GM08714 (cell line): ENCODE results near the gene BLID.

Experiments used
- H3K4me3 ChIP-seq: fragments of 200-500 bp; sonication (Bioruptor generic); 2 replicates; pipeline ENCODE4 v1.5.1; 2014; ENCODE audit warnings: mild to moderate bottlenecking, low read length, inconsistent platforms
- ZNF274 ChIP-seq: IDR thresholded peaks from 2 replicates; pipeline ENCODE4 v1.6.1; 2012; ENCODE audit warnings: mild to moderate bottlenecking, low read depth, low read length

BLID gene

GRCh38 chr11:122104341-122104740 is 11.7 kb downstream of the BLID start:
- TF ChIP-seq ZNF274, result no peak
- H3K4me3 ChIP-seq, result no peak overlapping the region

GRCh38 chr11:122103726-122104125 is 12.3 kb downstream of the BLID start:
- no peak for TF ChIP-seq ZNF274
- H3K4me3 ChIP-seq, result no peak overlapping the region

DNA sequence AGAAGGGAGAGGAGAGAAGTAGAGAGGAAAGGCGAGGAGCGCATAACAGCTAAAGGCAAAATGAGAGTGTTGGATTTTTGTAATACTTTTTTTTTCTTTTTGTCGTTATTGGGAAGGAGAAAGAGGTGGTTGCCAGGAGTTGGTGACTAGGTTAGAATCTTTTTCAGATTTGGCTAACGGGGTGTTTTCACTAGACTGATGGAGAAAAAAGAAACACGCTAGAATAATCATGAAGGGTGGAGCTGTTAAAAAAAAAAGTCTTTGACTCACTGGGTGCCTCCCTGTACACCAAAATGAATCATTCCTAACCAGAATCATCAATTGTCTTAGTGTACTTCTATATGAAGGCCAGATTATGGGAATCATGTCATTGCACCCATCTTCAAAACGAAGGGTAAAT is 12.7 kb downstream of the BLID start:
- no peak for TF ChIP-seq ZNF274
- no peak overlapping the region for H3K4me3 ChIP-seq

DNA sequence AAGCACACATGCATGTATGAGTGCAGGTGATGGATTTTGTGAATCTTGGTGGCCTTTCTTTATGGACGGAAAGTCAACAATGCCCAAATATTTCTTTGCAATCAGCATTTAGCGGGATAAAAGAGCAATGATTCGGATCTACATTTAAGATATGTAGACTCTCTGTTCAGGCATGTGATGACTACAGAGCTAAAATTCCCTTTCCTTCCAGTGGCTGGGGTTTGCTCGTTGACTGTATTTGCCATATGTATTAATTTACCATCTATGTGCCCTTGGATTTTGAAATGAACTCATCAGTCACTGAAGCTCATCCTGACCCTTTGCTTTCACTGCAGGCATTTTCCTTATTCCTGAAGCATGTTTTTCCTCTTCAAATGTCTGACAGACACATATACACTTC is 13.6 kb downstream of the BLID start:
- no peak for TF ChIP-seq ZNF274
- H3K4me3 ChIP-seq, result no peak overlapping the region

- no peak overlapping the region for H3K4me3 ChIP-seq
- no peak for TF ChIP-seq ZNF274
These were observed 14.3 kb downstream of the BLID start for GRCh38 chr11:122101625-122102291.

- no peak overlapping the region; the same call in 1 of the 2 replicates for H3K4me3 ChIP-seq
- no peak for TF ChIP-seq ZNF274
These were observed 15.3 kb downstream of the BLID start for GRCh38 chr11:122100756-122101080.

GRCh38 chr11:122100037-122100755 is 15.8 kb downstream of the BLID start:
- H3K4me3 ChIP-seq, result no peak overlapping the region; the same call in 1 of the 2 replicates
- no peak for TF ChIP-seq ZNF274

DNA sequence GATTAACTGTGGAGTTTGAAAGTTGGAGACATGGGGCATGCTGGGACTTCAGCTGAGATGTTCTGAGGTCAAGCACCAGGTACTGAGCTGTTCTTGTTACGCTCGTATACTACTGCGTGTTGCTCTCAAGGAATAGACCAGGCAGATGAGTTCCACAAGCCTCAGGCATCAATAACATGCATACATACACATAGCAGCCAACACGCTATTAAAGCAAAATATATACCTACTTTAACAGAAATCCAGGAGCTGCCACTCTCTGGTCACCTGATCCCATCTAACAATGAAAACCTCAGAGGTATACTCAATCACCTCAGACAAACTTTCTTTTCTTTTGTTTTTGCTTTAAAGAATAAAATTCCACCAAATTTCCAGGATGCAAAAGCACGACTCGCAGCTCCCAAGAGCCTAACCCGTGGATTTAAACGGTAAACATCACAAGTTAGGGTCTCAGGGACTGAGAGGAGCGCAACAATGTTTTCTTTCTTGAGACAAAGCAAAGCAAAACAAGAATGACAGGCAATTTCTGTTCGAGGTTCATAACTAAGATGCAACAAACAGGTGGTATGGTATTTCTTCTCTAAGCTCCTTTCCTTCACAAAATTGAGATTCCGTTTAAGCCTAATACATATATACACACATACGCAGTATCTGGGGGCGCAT is 16.5 kb downstream of the BLID start:
- TF ChIP-seq ZNF274, result no peak
- no peak overlapping the region for H3K4me3 ChIP-seq

- no peak for TF ChIP-seq ZNF274
- H3K4me3 ChIP-seq, result no peak overlapping the region
These were observed 17.6 kb downstream of the BLID start for GRCh38 chr11:122098261-122098980.

- H3K4me3 ChIP-seq, result no peak overlapping the region
- TF ChIP-seq ZNF274, result no peak
These were observed 18.5 kb downstream of the BLID start for GRCh38 chr11:122097419-122098001.

DNA sequence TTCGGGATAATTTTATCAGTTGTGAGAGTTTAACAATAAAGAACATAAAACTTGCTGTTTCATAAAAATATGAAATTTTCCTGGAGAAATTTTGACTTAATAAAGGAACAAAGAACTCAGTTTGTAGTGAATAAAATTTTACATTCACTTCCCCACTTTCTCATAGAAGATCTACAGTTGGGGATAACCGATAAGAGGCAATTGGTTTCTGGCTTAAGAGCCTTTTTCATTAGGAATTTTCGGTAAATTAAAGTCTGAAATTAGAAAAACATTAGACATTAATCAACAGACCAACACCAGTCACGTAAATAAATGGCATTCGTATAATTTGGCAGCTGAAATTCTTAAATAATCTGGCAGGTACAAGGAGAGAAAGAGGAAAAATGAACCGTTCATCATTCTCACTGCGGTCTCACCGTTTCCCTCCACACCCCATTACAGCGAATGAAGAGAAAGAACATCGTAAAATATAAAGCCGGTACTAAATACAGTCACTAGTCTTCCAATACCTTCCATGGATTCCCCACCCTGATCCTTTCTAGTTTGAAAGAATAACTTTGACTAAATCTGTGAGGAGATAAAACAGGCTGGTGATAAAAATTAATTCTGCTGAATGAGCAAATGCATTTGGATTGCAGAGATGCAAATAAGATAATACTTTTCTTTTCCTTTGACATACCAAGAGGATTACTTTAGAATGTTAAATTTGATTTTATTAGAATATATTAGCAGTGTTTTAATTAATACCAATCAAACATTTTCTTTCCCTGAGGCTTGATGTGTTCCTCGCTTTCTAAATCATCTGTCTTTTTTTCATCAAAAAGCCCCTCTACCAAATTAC is 19.5 kb downstream of the BLID start:
- TF ChIP-seq ZNF274, result no peak
- H3K4me3 ChIP-seq, result no peak overlapping the region

DNA sequence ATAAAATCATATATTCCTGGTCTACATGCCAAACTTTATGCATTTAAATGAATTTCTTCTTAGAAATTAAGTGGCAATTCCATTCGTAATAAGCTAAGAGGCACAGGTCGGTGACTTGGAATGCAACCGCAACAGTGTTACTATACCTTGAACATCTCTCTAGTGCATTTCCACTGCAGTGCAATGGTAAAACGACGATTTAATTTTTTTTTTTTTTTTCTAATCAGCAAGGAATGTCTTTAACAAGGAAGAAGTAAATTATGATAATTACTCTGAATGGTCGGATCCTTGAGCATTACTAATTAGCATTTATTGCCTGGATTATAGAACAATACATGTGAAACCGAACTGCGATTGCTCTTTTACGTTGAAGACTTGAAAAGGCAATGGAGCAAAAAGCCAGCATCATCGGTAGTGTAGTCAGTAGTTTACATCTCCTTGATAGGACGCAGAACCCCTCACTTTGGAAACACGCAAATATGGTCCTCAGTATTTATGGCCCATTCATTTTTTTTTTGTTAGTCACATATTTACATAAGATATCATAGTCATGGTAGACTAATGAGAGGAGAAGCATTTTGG is 20.2 kb downstream of the BLID start:
- H3K4me3 ChIP-seq, result no peak overlapping the region
- no peak for TF ChIP-seq ZNF274

DNA sequence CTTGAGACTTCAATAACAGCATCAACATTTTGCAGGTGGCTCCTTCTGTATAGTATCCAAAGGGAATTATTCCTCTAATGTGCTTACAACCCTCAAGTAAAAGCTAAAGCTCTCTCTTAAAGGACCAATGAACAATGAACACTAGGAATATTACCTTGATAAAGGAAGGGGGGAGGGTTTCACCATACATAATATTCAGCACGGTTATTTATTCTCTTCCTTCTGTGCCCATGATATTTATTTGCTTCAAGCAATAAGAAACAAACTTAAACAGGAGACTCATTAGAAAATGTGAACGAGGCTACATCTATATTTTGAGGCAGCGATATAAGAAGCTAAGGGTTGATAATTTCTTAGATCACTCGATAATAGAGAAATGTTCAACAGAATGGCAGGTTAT is 21.2 kb downstream of the BLID start:
- no peak for TF ChIP-seq ZNF274
- no peak overlapping the region for H3K4me3 ChIP-seq
